8988T (cell line): Measurements from ENCODE around the gene SOCS7.

Source experiments
- DNase-seq: peaks from one replicate; pipeline ENCODE4 v3.0.0; 2011

The SOCS7 gene, protein sequence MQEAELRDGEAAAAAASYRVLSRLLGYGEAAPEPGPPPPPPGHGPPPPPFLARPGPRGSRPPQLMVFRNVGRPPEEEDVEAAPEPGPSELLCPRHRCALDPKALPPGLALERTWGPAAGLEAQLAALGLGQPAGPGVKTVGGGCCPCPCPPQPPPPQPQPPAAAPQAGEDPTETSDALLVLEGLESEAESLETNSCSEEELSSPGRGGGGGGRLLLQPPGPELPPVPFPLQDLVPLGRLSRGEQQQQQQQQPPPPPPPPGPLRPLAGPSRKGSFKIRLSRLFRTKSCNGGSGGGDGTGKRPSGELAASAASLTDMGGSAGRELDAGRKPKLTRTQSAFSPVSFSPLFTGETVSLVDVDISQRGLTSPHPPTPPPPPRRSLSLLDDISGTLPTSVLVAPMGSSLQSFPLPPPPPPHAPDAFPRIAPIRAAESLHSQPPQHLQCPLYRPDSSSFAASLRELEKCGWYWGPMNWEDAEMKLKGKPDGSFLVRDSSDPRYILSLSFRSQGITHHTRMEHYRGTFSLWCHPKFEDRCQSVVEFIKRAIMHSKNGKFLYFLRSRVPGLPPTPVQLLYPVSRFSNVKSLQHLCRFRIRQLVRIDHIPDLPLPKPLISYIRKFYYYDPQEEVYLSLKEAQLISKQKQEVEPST

DNA sequence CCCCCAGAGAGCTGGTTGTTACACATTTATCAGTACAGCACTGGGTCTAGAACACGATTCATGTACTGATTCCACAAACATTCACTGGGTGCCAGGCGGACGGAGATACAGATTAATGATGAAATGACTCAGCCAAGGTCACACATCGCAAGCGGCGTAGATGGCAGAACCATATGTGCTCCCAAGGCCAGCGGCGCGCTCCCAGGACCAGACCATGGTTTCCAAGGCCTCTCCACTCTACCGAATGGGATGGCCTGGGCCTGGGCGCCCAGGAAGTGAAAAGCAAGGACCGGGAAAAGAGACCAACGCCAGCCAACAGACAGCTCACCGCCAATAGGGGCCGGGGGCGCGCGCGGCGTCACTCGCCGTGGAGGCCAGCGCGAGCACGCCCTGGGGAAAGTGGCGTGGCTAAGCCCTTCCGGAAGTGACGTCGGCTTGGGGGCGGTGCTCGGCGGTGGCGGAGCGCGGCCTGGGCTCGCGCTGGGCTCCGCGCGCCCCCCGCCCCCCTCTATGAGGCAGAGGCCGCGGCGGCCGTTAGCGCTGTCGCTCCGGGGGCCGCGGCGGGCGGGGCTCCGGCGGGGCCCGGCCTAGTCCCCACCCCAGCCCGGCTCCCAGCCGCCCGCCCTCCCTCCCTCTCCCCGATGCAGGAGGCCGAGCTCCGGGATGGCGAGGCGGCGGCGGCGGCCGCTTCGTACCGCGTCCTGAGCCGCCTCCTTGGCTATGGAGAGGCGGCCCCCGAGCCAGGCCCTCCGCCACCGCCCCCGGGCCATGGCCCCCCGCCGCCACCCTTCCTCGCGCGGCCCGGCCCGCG, at the start of gene SOCS7:
TSS of gene SOCS7 (plus strand) at position 433 of the 811 bp plus-strand sequence. CDS start at position 642, 209 bp downstream.
- DNase-seq: peak; percentile 76

DNA sequence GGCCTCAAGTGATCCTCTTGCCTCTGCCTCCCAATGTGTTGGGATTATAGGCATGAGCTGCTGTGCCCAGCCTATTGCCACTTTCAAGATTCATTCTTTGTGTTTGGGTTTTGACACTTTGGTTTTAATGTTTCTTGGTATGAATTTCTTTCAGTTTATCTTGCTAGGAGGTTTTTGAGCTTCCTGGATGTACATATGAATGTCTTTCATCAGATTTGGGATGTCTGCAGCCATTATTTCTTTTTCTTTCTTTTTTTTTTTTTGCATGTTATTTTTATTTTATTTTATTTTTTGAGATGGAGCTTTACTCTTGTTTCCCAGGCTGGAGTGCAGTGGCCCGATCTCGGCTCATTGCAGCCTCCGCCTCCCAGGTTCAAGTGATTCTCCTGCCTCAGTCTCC, 36.1 kb upstream of the SOCS7 start:
- no peak for DNase-seq

DNA sequence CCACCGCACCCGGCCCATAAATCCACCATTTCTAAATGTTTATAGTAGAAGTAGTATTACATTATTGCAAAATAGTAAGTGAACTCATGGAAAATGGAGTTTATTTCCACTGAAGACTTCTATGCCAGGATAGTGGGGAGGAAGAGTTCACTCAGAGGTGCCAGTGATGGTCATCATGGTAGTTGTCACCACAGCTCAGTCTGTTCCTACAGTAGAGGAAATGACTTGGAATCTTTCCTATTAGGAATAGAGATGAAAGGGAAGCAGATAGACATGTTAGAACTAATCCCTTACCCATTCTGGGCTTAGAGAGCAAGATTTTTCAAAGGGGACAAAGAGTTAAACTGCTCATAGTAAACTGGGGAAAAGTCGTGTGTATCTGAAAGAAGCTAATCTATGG, 34.6 kb upstream of the SOCS7 start:
- no peak for DNase-seq

DNA sequence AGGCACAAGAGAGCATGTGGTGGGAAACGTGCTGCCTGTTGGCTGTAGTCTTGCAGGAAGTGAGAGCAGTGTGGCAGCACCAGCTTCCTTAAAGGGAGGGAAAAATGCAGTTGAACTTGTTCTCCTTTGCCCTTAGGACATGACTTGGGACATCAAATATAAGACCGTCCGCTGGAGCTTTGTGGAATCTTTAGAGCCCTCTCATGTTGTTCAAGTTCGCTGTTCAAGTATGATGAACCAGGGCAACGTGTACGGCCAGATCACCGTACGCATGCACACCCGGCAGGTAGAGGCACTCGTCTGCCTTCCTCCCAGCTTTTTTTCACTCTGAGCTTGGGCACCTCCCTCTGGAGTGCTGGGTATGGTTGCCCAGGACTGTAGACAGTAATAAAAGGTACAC, 31.2 kb upstream of the SOCS7 start:
- no peak for DNase-seq

DNA sequence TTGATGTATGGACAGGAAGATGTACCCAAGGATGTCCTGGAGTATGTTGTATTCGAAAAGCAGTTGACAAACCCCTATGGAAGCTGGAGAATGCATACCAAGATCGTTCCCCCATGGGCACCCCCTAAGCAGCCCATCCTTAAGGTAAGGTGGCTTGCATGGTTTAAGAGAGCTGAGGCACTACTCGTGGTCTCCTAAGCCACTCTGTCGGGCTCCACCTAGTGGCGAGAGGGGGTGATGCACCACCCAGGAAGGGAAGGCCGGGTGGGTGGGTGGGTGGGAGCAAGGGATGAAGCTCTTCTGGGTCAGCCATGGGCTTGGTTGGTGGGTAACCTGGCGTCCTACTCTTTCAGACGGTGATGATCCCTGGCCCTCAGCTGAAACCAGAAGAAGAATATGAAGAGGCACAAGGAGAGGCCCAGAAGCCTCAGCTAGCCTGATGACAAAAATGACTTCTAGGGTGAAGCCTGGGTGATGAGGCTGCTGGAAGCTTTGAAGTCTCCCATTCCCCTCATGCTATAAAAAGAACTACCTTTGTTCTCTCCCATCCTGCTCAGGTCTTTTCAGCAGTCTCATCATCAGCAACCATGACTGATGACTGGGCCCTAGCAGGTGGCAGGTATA, 29.4 kb upstream of the SOCS7 start:
- DNase-seq: peak; percentile 55

DNA sequence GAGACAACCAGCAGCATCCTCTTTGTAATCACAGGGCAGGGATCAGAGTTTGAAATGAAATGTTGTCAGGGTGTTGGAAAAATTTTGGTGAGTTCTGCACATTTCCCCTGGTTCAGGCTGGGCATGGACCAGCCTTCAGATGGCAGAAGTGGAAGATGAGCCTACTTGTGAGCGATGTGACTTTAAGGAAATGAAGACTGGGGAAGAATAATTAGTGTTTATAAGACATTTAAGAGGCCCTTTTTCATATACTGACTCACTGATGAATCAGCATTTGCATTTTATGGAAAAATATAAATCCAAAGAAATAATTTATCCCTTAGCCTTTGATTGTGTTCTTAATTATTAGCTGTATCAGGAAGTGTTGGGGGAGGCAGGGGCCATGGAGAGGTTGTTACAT, 28.7 kb upstream of the SOCS7 start:
- no peak for DNase-seq

DNA sequence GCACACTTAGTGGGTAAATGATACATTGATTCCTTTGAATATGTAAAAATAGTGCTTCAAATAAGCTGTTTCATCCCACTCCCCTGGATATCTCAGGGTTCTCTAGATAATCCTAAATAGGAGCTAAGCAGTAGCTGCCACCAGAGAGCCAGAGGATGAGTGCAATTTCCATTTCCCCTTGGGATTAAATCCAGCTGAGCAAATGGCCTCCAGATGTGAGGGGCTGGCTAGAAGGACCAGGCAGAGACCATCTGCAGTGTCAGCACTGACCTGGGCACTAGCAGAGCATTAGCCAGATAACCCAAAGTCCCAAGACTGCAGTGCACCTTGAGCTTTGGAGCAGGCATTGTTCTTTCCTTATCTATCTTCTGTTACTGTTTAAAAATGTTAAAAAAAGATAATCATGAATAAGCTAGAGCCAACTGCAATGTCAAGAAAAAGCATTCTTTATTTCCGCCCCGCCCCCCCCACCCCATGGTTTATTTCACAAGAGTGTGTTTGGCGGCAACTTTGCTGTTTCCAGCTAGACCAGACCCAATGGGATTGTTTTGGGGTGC, 27.4 kb upstream of the SOCS7 start:
- no peak for DNase-seq

DNA sequence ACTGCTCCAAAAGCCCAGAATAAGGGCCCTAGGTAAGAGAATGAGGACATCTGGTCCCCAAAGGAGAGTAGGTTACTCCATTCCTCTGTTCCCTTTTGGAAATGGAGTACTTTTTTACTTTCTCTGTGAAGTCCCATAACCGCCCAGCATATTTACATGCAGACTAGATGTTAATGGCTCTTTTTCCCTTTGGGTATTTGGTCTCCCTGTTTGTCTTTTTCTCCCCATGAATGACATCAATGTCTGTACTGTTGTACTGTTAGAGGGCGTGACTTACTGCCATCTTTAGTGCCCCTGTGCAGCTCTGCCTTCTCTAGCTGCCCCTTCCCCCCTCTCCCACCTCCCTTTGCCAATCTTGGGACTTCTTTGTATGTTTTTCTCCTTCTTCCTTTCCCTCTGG, 26.9 kb upstream of the SOCS7 start:
- DNase-seq: no peak

DNA sequence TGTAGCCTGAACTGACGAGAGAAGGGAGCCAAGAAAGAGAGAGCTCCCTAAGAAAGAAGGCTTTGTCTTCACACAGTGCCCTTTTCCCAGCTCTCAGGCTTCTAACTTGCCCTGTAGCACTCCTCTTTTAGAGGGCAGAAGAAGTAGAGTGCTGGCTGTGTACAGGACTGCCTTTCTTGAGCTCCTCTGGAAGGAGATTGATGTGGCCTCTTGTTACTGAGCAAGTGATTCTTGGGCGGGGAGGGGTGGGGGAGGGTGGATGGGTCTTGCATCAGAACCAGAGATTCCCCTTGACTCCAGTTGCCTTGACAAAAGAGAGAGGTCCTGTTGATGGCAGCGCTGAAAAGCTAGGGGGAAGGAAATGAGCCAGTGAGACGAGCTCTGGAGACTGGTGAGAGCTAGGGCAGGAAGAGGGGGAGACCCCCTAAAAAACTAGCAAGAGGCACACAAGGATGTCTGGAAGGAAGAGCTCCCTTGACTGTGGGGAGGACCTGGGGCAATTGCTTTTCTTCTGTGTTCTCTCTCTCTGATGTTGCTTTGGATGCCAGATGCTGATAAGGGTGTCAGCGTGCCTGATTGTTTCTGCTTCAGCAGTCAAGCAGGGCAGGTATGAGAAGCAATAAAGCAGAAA, 26.3 kb upstream of the SOCS7 start:
- no peak for DNase-seq

DNA sequence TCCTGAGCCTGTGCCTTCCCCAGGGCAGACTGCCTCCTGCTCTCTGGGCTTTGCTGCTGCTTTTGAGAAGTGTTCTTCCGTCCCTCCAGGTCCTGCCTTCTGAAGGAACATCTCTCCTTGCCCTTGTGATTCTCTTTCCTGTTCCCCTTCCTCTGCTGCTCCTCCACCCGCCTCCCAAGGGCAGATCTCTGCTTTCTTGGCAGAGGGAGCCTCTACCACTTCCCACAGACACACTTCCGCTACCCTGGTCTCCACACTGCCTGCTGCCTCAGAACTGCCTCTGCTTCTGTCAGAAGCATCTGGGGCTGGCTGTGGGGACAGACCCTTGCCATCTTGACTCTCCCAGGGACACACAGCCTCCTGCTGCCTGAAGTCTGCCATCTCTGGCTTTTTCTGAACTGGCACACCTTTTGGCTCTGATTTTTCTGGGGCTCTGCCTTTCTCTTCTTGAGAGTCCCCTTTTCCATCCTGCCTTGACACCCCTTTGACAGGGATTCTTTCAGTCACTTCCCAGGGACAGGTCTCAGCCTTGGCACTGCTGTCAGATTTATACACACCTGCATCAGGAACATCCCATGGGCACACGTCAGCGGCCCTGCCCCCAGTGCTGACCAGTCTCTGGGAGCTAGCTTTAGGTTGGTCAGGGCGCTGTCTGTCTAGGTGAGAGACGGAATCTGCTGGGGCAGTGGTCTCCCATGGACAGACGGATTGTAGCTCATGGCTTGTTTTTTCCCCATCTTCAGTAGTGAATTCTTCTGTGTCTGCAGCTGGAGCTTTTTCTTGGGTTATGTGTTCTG, 24.4 kb upstream of the SOCS7 start:
- no peak for DNase-seq

DNA sequence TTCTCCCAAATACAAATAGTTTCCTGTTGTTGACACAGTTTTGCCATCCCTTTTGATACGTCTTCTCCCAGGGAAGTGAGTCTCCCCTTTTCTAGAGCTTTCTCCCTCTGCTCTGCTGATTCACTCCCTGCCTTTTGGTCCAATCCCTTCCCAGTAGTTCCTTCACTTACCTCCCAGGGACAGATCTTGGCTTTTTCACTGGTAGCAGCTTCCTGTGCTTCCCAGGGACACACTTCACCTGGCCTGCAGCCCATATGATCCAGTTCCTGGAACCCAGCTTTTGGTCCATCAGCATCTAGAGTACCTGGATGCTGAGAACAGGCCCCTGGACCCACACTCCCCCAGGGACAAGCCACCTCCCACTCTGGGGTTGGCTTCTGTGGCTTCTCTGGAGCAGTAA, 23.7 kb upstream of the SOCS7 start:
- no peak for DNase-seq

DNA sequence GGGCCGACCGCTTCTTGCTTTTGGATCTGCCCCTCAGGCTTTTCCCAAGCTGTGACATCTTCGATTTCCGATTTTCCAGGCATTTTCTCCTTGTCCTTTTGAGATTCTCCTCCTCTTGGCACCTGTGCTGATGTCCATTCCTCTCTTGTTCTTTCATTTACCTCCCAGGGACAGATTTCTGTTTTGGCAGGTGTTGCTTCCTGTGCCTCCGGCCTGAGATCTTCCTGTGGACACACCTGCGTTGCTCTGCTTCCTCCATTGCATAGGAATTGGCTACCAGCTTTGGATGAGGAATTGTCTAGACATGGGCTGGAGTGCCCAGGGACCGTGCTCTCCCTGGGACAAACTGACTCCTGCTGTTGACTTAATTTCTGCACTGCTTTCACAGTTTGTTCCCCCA, 23.0 kb upstream of the SOCS7 start:
- DNase-seq: no peak

DNA sequence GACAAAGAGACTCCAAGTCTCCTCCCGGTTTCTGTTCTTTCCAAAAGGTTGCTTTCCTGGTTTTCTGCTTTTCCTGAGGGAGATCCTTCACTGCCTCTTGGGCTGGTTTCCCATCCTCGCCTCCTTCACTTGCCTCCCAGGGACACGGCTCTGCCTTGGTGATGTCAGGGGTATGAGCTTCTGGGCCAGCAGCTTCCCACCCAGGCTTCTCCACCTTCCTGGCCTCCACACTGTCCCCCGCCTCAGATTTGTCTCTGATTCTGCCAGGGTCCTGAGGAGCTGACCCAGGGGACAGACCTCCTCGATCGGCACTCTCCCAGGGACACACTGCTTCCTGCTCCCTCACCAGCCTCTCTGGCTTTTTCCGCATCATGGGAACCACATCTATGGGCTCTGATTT, 22.4 kb upstream of the SOCS7 start:
- DNase-seq: no peak

DNA sequence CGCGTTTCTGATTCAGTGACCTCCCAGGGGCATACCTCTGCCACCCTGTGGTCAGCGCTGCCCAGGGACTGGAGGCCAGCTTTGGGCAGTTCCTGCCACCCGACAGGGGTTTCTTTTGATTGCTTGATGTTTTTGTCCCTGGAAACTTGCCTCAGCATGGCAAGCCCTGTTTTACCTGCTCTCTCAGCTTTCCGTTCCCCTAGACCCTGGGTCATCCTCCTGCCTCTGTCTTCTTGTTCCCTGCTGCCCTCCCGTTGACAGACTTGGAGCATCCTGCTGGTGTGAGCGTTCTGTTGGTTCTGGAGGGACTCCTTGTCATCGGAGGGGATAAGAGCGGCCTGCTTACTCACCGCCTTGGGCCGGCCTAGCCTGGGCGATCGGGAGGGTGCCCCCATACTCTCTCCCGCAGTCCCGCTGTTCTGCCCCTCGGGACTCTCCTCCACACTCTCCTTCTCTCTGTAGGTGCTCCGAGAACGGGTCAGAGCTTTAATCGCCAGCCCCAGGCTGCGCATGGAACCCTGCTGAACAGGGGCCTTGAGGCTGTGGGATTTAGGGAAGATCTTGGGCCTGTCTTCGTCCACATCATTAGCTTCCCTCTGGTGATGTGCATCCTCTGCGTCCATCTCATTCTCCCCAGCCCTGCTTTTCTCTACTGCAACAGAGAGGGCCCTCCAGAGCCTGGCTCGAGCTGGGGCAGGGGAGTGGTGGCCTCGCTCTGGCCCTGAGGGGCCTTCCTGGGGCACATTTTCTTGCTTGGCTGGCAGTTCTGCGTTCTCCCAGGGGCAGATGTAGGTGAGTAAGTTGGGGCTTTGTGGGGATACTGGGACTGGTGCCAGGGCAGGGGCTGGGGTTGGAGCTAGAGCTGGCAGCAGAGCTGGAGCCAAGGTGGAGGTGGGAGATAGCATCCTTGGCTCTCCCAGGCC, 21.6 kb upstream of the SOCS7 start:
- no peak for DNase-seq

DNA sequence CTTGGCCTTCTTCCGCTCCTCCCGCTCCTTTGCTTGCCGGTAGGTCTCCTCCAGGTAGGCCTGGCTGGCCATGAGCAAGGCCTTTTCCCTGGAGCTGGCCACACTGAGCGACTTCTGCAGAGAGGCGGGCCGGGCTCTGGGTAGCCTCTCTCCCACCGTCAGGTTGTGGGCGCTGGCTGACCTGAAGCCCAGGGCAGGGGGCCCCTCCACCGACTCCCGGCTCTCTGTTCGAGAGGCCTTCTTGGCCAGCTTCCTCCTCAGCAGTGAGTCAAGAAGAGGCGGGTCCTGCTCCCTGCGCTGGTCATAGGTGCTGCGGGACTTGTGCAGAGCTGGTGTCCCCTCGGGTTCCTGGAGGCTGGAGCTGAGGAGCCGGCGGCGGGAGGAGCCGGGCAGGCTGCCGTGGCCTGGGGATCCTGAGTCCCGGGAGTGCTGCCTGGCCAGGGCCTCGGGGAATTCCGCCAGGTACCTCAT, 20.7 kb upstream of the SOCS7 start:
- DNase-seq: no peak

DNA sequence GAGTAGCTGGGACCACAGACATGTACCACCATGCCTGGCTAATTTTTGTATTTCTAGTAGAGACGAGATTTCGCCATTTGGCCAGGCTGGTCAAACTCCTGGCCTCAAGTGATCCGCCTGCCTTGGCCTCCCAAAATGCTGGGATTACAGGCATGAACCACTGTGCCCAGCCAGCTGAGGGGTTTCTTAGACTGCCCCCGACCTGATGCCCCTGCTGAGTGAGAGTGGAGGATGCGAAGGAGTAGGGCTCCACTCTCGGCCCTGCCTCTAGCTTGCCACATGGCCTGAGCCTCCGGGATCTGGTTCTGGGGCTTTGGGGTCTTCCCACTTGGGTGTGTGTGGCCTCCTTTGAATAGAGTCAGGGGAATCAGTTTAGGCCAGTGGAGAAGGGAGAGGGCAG, 18.9 kb upstream of the SOCS7 start:
- DNase-seq: no peak

DNA sequence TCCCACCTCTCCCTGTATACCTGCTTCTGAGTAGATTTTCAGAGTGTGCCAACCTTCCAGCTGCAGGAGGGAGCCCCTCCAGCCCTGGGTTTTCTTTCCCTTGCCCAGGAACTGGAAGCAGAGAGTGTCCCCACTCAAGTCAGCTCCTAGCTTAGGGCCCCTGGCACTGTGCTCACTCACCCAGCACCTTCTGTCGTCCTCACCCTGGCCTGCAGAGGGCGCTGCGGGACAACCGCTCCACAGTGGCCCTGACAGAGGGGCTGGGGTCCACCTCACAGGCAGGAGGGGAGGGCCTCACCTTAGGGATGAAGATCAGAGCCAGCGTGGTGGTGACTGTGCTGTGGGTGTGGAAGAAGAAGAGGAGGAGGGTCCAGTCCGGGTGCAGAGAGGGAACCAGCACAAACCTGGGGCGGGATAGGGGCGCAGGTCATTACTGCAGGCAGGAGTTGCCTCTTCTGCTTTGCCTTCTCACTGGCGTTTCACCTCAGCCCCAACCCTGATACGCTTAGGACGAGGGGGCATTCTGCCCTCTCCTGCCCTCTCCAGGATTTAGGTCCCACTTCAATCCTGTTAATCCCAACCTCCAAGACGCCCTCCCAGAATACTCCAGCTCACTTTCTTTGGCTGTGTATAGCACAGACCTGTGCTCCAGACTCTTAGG, 17.9 kb upstream of the SOCS7 start:
- DNase-seq: peak; percentile 36

DNA sequence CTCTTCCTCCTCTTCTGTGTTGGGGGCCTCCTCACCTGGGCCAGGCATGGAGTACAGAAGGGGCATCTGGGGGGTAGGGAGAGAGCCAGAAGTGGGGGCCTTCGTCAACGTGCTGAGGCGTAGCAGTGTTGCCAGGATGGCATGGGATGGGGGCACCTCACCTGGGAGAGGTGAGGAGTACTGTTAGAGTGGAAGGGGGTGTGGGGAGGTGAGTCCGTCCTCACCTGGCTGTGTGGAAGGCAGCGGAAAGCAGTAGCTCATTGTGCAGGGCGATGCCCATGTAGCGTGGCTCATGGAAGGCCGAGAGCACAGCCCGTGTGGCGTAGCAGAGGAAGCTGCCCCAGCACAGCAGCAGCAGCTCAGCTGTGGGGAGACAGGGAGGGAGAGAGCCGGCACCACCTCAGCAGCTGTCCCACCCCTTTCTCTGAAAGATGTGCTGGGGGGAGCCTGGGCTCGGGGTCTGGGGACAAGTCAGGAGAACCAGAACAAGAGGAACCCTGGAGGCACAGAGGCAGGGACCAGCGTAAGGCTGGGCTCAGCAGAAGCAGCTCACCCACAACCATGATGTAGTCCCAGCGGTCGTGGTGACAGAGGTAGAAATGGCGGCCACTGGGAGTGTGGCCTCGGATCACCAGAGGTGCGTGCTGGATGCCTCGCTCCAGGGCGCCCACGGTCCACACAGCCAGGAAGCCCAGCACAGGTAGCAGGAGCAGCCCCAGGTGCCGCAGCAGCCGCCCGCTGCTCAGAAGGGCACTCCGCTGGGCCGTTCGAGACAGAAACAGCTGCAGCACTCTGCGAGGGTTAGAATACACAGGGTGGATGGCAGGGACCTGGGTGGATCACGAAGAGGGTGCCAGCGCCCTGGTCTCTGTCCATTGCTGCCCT, 16.9 kb upstream of the SOCS7 start:
- no peak for DNase-seq

DNA sequence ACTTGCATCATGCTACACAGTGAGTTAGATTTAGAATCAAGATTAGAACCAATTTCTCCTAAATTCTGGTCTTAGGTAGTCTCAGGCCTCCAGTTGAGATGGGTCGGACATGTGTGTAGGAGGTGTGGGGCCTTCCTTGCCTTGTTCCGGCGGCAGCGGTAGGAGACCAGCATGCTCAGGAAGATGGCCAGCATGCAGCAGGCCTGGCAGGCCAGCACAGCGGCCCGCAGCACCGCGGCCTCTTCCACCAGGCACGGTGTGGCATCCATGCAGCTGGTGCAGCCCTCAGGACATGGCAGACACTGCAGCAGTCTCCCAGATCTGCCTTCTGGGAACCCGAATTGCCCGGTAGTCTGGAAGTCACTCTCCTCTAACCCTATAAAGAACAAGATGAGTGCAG, 14.8 kb upstream of the SOCS7 start:
- DNase-seq: no peak
